GM18867 (cell line): ENCODE measurements around the gene SWI5.
"Not testable (repeated sequence)": the region's sequence is repeated elsewhere in the genome, so short reads cannot be mapped to it uniquely, and the experiment has no call there.

ENCODE experiments used
- ATAC-seq: cut with Tn5 transposase; IDR thresholded peaks from one replicate; pipeline ENCODE4 v1.9.1; 2021; ENCODE audit warnings: mild to moderate bottlenecking, moderate library complexity; ENCODE audit not compliant: unreplicated experiment

Gene SWI5

DNA sequence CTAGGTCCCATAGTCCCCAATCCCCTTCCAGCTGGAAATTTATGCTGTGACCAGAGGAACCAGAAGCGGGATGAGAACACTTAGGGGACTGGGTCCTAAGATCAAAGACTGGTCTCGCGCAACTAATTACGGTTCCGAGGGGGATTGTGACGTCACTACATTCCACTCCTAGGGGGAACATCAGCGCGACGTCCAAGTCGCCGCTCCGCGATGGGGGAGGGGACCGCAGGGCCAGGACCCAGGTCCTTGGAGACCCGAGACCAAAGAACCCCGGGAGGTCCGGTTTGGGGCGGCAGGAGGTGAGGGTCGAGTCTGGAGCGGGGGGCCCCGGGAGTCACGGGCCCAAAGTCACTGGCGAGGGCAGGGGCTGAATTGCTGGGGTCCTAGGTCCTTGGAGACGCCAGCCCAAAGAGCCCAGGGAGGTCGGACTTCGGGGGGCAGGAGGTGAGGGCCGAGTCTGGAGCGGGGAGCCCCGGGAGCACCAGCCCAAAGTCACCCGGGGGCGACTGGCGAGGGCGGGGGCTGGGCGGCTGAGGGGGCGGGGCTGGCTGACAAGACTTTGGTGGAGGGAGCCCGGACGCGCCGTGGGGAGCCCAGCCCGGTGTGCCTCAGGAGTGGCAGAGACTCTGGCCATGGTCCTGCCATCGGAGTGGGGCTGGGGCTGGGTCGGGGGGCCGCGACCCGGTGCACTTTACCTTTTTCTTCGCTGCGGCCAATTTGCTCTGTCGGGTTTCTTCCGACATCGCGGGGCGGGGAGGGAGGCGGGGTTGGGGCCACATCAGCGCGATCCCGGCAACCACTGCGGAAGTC, 673 bp upstream of the SWI5 start, which contains the start of gene GOLGA2:
Gene GOLGA2, minus strand, starts transcription at position 810 of the 810 bp plus-strand sequence. Its CDS starts 31 bp downstream, at position 779.
- peak; percentile 52 for ATAC-seq

DNA sequence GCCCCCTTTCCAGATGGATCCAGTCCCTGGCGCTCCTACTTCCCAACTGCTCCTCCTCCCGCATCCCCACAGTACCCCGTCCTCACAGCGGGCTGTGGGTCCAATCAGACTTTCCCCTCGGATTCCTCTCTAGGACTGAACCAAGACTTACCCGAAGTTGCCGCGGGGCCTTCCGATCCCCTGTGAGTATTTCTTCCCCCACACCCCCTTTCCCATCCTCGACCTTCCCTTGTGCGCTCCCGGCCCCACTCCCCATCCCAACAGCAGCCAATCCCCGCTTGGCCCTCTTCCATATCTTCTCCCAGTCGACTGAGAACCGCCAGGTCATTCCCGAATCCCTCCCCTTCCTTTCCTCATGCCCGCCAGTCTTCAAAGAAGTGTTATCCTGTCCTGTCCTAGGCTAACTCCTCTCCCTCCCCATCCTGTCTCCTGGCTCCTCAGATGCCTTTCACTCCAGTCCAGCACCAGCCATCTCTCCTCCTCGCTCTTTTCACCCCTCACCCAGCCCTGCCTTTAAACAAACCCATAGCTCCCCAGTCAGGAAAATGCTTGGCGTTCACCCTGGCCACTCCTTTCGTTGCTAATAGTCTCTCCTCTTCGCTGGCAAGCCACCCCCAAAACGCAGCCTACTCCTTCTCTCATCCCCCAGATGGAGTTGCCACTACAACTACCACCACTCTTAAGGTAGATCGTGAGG, 646 bp downstream of the SWI5 start:
- ATAC-seq: no peak

DNA sequence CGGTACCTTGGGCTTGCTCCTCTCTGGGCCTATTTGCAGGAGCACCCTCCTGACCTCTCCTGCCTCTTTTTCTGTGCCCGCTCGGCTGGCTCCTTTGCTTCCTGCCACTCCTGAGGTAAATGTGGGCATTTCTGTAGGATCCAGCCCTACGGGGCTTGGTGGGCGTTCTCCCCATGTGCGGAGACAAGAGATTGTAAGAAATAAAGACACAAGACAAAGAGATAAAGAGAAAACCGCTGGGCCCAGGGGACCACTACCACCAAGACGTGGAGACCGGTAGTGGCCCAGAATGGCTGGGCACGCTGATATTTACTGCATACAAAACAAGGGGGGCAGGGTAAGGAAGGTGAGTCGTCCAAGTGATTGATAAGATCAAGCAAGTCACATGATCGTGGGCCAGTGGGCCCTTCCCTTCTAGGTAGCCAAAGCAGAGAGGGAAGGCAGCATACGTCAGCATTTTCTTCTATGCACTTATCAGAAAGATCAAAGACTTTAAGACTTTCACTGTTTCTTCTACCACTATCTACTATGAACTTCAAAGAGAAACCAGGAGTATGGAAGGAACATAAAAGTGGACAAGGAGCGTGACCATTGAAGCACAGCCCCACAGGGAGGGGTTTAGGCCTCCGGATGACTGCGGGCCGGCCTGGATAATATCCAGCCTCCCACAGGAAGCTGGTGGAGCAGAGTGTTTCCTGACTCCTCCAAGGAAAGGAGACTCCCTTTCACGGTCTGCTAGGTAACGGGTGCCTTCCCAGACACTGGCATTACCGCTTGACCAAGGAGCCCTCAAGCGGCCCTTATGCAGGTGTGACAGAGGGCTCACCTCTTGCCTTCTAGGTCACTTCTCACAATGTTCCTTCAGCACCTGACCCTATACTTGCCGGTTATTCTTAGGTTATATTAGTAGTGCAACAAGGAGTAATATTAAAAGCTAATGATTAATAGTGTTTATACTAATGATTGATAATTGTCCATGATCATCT, 3.3 kb downstream of the SWI5 start:
- ATAC-seq: not testable (repeated sequence)

DNA sequence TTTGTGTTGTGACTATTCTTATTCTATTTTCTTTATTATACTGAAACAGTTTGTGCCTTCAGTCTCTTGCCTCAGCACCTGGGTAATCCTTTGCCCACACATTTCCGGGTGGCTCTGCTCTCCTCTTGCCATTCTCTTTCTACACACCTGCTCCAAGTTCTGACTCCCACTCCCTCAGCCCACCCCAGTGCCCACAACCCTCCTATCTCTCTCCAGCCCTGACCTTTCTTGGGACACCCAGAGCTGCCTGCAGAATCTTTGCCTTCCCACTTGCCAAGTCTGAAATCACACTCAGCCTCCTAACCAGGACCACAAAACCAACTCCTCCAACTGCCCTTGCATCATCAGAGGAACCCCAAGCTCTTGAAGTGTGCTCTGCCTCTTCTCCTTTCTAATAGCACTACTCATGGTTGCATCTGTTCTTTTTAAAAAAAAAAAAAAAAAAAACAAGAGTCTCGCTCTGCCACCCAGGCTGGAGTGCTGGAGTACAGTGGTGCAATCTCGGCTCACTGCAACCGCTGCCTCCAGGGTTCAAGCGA, 4.1 kb downstream of the SWI5 start:
- no peak for ATAC-seq

DNA sequence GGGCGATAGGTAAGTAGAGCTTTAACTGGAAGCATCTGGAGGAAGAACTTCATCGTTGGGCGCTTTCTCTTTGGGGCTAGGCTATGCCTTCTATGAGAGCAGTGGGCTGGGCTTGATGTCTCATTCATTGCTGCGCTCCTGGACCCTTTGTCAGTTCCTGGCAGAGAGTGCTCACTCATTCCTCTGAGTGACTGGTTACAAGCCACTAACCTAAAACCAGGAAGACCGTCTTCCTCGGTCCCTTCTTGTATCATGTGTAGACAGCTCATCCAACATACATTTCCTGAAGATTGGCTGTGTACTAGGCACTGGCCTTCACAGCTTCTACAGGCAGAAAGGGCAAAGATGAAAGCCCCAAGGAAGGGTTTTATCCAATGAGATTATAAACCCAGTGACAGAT, 6.4 kb downstream of the SWI5 start:
- ATAC-seq: no peak

DNA sequence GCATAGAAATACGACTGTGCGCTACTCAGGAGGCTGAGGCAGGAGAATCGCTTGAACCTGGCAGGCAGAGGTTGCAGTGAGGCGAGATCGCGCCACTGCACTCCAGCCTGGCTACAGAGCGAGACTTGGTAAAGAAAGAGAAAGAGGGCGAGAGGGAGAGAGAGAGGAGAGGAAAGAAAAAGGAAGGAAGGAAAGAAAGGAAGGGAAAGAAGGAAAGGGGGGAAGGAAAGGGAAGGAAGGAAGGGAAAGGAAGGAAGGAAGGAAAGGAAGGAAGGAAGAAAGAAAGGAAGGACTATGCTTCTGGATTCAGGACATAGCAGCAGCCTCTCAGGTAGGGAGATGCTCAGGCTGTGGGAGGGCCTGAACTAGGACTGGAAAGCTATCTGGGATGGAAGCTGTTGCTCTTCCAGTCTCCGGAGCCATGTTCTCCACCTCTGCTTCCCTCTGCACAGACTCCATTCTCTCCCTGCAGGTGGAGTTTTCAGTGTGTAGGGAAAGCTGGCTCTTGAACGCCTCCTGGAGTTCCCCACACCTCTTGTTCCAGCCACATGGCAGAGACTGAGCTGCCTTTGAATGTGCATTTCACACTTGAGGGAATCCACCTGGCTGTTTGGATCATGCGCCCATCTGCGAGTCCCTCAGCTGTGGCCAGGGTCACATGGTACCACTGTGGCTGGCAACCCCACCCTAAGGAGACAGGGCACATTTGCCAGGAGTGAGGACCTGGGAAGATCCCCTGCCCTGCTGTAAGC, 9.1 kb downstream of the SWI5 start:
- no peak for ATAC-seq

DNA sequence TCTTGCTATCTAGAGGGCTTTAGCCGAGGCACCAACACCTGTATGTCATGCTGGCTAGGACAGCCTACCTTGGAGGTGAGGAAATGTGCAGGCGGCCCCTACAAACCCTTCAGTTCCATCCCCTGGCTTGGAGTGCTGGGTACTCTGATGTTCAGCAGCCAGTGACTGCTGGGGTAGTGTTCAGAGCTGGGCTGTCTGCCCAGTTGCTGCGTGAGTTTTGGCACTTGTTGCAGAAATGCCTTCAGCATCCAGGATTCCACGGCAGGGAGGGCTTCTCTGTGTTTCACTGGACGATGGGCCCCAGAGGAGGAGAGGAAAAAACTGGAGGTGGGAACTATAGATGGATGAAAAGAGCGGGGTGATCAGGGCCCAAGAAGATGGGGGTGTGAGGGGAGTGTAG, 10.4 kb downstream of the SWI5 start:
- ATAC-seq: no peak

DNA sequence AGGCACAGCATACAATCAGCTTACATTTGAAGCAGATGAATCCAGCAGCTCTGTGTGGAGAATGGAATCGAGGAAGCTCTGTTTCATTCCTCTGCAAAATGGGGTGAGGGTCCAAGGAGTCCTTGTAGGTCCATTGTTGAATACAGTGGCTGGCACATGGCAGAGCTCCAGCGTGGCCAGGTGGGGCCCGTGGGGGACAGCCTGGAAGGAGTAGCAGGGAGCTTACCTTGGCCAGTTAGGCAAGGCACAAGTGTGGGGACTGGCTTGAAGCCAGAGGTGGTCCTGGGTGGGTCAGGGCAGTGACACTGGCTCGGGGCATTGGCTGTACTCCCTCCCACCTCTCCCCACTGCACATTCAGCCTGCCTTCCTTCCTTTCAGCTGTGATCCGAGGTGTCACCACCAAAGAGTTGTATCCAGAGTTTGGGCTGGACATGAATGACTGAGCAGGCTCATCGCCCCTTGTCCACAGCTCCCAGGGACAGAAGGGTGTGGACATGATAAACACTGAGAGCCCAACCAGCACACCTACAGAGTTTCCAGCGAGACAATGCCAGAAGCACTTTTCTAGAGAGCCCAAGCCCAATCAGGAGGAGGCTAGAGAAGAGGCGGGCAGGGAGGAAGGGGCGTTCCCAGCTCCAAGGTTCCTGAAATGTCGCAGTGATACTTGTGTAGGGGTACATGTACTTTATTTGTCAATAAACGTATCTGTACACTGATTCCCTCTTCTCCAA, 12.4 kb downstream of the SWI5 start:
- no peak for ATAC-seq

DNA sequence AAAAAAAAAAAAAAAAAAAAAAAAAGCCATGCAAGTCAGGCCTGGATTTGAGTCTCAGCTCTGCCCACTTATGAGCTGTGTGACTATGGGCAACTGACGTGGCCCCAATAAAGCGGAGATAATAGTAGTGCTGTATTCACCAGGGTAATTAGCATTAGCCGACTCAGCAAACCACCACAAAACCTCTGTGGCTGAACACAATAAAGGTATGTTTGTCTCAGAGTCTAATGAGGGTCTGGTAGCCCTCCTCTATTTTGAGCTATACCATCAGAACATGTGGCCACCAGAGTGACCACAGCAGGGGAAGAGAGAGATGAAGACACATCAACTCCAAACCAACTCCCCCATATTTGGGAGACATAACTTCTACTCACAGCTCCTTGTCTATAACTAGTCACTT, 15.9 kb downstream of the SWI5 start:
- ATAC-seq: no peak

DNA sequence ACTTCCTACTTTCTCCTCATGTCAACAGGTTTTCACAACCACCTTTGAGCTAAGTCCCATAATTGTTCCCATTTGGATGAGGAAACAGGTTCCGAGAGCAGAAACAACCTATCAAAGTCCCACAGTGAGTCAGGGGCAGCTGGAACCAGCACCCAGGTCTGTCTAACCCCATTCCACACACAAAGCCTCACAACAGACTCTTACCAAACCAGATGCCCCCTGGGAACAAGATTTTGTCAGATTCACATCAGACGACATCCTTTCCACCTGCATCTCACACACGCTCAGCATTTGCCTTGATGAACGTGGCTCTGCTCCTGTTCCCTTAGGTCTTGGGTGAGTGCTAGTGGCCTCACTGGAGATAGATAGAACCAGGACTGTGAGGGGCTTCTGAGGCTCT, 17.0 kb downstream of the SWI5 start:
- ATAC-seq: no peak

DNA sequence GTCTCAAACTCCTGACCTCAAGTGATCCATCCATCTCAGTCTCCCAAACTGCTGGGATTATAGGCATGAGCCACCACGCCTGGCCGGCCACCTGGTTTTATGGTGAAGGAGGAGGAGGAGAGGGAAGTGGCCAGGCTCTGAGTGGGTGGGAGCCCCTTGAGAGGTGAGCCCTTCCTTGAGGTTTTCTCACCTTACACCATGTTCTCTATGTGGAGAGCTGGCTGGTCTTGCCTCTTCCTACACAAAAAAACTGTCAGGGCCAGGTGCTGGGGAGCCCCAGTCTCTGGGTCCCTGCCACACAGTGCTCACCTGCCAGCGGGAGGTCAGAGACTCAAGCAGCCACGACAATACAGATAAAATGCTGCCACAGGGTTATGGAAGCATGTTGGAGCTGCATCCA, 18.1 kb downstream of the SWI5 start:
- ATAC-seq: no peak

DNA sequence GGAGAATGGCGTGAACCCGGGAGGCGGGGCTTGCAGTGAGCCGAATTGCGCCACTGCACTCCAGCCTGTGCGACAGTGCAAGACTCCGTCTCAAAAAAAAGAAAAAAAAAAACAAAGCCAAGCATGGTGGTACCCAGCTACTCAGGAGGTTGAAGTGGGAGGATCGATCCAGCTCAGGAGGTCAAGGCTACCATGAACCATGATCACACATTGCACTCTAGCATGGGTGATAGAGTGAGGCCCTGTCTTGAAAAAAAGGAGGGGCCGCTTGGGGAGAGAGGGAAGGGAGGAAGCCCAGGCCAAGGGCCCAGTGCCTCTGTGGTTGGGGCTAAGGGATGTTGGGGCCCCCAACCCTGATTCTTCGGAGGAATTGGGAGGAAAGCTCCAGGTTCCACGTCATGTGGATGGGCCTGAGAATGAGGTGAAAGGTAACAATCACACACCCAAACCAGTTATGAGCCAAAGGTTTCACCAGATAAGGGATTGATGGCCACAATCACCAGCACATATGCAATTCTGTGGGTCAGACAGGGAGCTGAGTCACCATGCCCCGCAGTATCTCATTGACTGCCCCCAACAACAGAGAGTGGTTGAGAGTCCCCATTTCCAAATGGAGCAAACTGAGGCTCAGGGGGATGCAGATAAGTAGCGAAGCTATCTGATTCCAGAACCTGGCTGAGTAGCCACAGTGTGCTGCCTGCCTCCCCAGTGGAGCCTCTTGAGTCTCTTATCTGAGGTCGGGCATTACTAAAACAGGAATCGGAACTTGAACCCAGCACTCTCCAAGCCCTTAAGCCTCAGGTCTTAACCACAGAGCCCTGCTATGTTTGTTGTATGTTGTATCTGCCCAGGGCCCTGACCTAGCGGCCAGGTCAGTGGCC, 20.5 kb downstream of the SWI5 start:
- no peak for ATAC-seq

DNA sequence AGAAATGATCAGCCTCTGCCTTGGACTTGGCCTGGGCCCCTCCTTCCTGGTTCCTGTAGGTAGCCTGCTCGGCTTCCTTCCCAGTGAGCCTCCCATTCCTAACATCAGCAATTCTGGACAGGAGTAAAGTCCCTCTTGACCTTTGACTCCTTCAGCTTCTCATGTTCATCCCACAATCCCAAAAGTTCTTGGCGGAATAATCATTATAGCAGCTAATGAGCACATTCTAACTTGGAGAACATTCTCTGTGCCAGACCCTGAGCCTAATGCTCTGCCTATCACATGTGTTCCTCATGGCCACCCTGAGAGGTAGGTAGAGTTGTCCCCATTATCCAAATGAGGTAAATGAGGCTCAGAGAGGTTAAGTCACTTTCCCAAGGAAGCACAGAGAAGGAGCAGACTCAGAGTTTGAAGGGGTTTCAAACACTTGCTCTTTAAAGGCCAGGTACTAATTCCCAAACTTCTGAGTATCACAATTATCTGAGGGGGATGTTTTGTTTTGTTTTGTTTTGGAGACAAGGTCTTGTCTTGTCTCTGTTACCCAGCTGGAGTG, 21.2 kb downstream of the SWI5 start:
- ATAC-seq: no peak

DNA sequence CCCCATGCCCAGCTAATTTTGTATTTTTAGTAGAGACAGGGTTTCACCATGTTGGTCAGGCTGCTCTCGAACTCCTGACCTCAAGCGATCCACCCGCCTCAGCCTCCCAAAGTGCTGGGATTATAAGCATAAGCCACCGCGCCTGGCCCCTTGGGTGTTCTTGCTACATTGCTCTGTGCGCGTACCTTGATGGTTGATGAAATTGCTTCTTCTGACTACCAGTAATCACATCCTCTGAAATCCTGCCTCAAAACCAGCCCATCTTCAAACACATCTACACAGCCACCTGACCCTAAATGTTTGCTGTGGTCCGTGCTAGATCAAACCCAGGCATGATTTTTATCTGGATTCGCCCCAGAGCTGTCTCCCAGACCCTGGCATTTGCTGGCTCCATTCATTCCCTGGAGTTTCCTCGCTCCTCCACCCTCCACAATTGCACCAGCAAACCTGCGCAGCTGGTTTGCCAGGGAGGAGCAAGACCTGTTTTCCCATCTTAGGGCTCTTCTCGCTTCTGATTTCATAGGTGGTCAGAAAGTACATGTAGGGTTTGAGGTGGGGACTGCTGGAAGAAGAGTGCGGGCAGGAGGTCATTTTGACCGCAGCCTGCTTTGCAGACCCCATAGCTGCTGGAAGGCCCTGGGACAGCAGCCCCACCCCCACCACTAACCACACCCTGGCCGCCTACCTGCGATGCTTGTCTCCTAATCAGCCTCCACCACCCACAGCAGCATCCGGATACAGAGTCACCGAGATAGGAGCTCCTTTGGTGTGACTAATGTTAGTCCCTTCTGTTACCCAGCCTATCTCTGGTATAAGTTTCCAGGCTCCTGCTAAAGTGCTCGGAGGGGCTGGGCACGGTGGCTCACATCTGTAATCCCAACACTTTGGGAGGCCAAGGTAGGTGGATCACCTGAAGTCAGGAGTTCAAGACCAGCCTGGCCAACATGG, 22.7 kb downstream of the SWI5 start:
- no peak for ATAC-seq

DNA sequence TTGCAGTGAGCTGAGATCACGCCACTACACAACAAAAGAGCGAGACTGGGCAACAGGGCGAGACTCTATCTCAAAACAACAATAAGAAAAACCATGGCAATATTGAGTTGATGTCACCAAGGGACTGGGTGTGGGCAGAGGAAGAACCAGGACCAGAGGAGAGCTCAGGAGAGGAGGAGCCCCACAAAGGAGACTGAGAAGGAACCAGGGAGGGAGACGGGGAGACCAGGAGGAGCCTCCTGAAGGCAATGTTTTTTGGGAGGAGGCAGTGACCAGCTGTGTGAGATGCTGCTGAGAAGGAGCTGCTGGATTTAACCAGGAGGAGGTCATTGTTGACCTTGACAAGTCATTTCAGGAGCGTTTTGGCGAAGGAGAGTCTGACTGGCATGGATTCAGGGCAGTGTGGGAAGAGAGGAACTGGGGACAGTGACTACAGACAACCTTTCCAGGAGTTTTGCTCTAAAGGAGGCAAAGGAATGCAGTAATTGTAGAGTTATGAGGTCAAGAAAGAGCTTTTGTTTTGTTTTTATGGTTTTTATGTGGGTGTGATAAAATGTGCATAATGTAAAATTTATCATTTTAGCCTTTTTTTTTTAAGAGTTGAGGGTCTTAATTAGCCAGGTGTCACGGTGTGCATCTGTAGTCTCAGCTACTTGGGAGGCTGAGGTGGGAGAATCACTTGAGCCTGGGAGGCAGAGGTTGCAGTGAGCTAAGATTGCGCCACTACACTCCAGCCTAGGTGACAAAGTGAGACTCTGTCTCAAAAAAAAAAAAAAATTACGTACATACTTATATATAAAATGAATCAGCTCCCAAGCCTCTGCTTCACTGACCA, 28.3 kb downstream of the SWI5 start:
- ATAC-seq: no peak

DNA sequence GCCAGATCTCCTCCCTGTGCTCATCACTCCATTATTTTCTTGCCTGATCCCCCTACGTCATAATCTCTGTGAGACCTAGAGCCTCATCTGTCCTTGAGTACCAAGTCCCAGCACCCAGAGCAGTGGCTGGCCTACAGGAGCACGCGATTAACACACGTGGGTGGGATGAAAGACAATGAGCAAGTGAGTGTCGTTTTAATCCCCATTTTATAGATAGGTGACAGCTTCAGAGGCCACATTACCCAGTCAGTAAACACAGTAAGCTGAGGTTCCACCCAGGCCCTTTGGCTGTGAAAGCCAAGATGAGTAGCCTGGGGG, 28.9 kb downstream of the SWI5 start:
- no peak for ATAC-seq
